Gastroesophageal sphincter (tissue), 2 donors: Measurements from ENCODE around the gene CLPTM1L.

ENCODE experiments used
- EP300 ChIP-seq: sonication (generic); formaldehyde crosslinking; IDR thresholded peaks from one replicate; pipeline ENCODE4 v1.6.1; 2017; ENCODE audit warnings: antibody characterized with exemption, mild to moderate bottlenecking
- POLR2A ChIP-seq, 2 donors: fragments of 450-650 bp; IDR thresholded peaks; one replicate each; pipeline ENCODE4 v1.6.1; 2017; ENCODE audit warnings: antibody characterized with exemption in 2 of 2, mild to moderate bottlenecking in 2 of 2, moderate library complexity in 1 of 2

DNA sequence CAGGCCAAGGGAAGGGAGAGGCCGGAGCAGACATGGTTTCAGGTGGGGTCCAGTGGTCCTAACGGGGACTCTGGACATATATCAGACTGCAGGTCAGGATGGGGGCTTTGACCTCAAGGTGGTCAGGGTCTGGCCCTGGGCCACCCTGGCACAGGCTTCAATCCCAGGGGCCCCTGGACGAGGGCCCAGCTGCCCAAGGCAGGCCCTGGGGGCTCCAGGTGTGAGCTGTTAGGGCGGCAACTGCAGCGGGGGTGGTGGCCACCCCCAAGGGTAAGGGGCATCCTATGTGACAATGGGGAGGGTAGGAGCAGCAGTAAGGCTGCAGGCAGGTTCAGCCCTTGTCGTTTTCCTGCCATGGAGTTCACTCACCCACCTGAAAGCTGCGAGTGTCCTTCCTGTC is 45.4 kb upstream of the CLPTM1L start:
- TF ChIP-seq EP300, result no peak
- no peak for TF ChIP-seq POLR2A (IDR thresholded peaks at IDR 0.05)
